ENCODE measurements around the gene SLC25A12.
"Not testable (repeated sequence)": the region's sequence is repeated elsewhere in the genome, so short reads cannot be mapped to it uniquely, and the experiment has no call there.

The SLC25A12 gene

DNA sequence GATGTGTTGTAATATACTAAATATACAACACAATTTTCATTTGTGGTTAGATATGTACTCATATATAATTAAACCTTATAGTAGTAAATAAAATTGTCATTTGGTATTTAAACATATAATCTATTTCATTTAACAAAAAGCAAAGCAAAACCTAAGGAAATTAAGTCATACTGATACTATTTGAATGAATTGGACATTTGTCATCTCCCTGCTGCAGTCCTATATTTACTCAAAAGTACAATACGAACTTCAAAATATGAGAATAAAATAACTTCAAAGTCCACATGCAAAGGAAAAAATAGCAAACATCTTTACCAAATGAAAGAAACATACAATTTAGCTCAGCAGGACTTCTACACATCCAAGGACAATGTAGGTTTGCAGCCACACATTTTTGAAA is 16.4 kb upstream of the SLC25A12 start:
- TF ChIP-seq SUZ12 (IDR thresholded peaks at IDR 0.05) (no peak), SP1 (IDR thresholded peaks at IDR 0.05) (no peak), ARNT (IDR thresholded peaks at IDR 0.05) (no peak), LEF1 (IDR thresholded peaks at IDR 0.05; ENCODE audit: borderline replicate concordance) (no peak), CTBP1 (IDR thresholded peaks at IDR 0.05; ENCODE audit: borderline replicate concordance) (no peak), FOXK2 (IDR thresholded peaks at IDR 0.05) (no peak), FOXM1 (IDR thresholded peaks at IDR 0.05; ENCODE audit: borderline replicate concordance) (no peak)
- TF ChIP-seq, protein P1, sequence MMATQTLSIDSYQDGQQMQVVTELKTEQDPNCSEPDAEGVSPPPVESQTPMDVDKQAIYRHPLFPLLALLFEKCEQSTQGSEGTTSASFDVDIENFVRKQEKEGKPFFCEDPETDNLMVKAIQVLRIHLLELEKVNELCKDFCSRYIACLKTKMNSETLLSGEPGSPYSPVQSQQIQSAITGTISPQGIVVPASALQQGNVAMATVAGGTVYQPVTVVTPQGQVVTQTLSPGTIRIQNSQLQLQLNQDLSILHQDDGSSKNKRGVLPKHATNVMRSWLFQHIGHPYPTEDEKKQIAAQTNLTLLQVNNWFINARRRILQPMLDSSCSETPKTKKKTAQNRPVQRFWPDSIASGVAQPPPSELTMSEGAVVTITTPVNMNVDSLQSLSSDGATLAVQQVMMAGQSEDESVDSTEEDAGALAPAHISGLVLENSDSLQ (IDR thresholded peaks at IDR 0.05), result no peak
- no peak for DNase-seq (ENCODE audit: extremely low spot score)
- CTCF ChIA-PET, result no interaction called here
- POLR2A ChIA-PET, result no interaction called here

DNA sequence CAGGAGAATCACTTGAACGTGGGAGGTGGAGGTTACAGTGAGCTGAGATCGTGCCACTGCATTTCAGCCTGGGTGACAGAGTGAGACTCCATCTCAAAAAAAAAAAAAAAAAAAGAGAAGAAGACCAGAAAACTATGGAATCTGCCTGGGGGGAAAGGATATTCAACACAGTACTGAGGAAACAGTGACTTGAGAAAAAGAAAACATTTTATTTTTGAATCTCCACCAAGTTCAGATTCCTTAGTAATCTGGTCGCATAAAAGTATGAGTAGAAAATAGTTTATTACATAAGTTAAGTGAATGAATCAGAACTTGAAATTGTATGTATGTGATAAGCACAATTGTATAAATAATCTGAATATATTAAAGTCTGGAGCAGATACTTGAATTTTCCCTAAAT is 15.2 kb upstream of the SLC25A12 start:
- TF ChIP-seq FOXA1 (IDR thresholded peaks at IDR 0.05) (no peak), HDGF (IDR thresholded peaks at IDR 0.05; ENCODE audit: borderline replicate concordance) (no peak), ELF4 (IDR thresholded peaks at IDR 0.05) (no peak), SP1 (IDR thresholded peaks at IDR 0.05) (no peak), NFRKB (IDR thresholded peaks at IDR 0.05) (no peak), CTBP1 (IDR thresholded peaks at IDR 0.05; ENCODE audit: borderline replicate concordance) (no peak), TARDBP (IDR thresholded peaks at IDR 0.05) (no peak), ARNT (IDR thresholded peaks at IDR 0.05) (no peak), BHLHE40 (IDR thresholded peaks at IDR 0.05; ENCODE audit: borderline replicate concordance) (no peak), SUZ12 (IDR thresholded peaks at IDR 0.05) (no peak), ZNF384 (IDR thresholded peaks at IDR 0.05) (no peak), L3MBTL2 (conservative IDR thresholded peaks at IDR 0.05) (no peak), FOXM1 (IDR thresholded peaks at IDR 0.05; ENCODE audit: borderline replicate concordance) (no peak), FOXK2 (IDR thresholded peaks at IDR 0.05) (no peak), LEF1 (IDR thresholded peaks at IDR 0.05; ENCODE audit: borderline replicate concordance) (no peak)
- TF ChIP-seq, protein P1 (IDR thresholded peaks at IDR 0.05), result no peak
- ChIA-PET POLR2A (interaction anchor here (0.9 kb wide), 1 partner anchor 14 kb away, joined by 3 read pairs; no protein-coding TSS in a partner anchor), CTCF (no interaction called here)
- no peak for DNase-seq (ENCODE audit: extremely low spot score)

DNA sequence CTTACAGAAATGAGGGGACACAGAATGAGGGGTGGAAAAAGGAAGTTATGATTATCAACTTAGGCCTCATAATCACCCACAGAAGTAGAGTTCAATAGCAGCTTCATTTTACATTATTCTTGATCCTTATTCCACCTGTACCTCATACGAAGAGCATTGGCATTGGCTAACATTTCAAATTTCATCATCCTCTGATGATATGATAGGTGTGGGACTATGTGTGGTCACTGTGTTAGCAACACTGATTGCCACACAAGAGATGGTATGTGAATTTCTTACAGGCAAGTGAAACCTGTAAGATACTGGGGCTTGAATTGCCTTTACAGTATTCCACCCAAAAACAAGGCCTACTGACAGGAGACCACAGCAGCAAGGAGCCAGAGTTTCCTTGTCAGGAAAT is 14.2 kb upstream of the SLC25A12 start:
- DNase-seq (ENCODE audit: extremely low spot score), result no peak
- TF ChIP-seq L3MBTL2 (conservative IDR thresholded peaks at IDR 0.05) (no peak), FOXK2 (IDR thresholded peaks at IDR 0.05) (no peak), SUZ12 (IDR thresholded peaks at IDR 0.05) (no peak), ELF4 (IDR thresholded peaks at IDR 0.05) (no peak), FOXM1 (IDR thresholded peaks at IDR 0.05; ENCODE audit: borderline replicate concordance) (no peak), TARDBP (IDR thresholded peaks at IDR 0.05) (no peak), ZNF384 (IDR thresholded peaks at IDR 0.05) (no peak), CTBP1 (IDR thresholded peaks at IDR 0.05; ENCODE audit: borderline replicate concordance) (no peak), HDGF (IDR thresholded peaks at IDR 0.05; ENCODE audit: borderline replicate concordance) (no peak), SP1 (IDR thresholded peaks at IDR 0.05) (no peak), NFRKB (IDR thresholded peaks at IDR 0.05) (no peak), LEF1 (IDR thresholded peaks at IDR 0.05; ENCODE audit: borderline replicate concordance) (no peak), ARNT (IDR thresholded peaks at IDR 0.05) (no peak), BHLHE40 (IDR thresholded peaks at IDR 0.05; ENCODE audit: borderline replicate concordance) (no peak), FOXA1 (IDR thresholded peaks at IDR 0.05) (no peak)
- TF ChIP-seq, protein P1 (IDR thresholded peaks at IDR 0.05), result no peak
- CTCF ChIA-PET, result interaction anchor here (0.6 kb wide), 1 partner anchor 176 kb away, joined by 3 read pairs; no protein-coding TSS in a partner anchor
- POLR2A ChIA-PET, result no interaction called here

DNA sequence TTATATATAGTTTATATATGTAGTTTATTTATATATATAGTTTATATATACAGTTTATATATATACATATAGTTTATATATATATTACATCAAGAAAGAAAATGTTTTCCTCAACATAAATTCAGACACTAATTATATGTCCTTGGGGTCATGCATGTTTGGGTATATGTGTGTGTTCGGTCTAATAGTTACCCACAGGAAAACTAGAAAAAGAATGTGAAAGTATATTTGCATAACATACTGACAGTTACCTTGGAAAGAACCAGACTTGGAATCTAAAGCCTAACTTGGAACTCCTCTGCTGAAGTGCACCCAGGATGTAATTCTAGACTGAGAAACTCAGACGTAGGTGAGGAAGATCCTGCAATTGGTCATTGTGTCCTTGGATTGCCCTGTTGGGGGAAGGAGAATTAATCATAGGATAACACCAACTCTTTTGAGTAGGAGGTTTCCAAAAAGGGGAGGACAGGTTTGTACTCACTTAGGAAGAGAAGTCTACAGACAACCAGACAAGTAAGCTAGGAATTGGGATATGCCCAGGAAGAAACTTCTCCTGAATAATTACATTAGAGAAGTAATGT is 8.9 kb upstream of the SLC25A12 start:
- ChIA-PET CTCF (no interaction called here), POLR2A (interaction anchor here (1.5 kb wide), 1 partner anchor 9 kb away, joined by 4 read pairs; the partner anchor contains the start of gene SLC25A12)
- DNase-seq (ENCODE audit: extremely low spot score), result no peak
- TF ChIP-seq ZNF384 (IDR thresholded peaks at IDR 0.05) (no peak), ELF4 (IDR thresholded peaks at IDR 0.05) (no peak), LEF1 (IDR thresholded peaks at IDR 0.05; ENCODE audit: borderline replicate concordance) (no peak), SUZ12 (IDR thresholded peaks at IDR 0.05) (no peak), L3MBTL2 (conservative IDR thresholded peaks at IDR 0.05) (no peak)
- TF ChIP-seq, protein P1 (IDR thresholded peaks at IDR 0.05), result no peak

DNA sequence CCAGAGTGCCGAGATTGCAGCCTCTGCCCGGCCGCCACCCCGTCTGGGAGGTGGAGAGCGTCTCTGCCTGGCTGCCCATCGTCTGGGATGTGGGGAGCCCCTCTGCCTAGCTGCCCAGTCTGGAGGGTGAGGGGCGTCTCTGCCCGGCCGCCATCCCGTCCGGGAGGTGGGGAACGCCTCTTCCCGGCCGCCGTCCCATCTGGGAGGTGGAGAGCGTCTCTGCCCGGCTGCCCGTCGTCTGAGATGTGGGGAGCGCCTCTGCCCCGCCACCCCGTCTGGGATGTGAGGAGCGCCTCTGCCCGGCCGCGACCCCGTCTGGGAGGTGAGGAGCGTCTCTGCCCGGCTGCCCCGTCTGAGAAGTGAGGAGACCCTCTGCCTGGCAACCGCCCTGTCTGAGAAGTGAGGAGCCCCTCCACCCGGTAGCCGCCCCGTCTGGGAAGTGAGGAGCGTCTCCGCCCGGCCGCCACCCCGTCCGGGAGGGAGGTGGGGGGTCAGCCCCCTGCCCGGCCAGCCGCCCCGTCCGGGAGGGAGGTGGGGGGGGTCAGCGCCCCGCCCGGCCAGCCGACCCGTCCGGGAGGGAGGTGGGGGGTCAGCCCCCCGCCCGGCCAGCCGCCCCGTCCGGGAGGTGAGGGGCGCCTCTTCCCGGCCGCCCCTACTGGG is 5.7 kb upstream of the SLC25A12 start:
- DNase-seq (ENCODE audit: extremely low spot score); POLR2A ChIA-PET; CTCF ChIA-PET: not testable (repeated sequence)

DNA sequence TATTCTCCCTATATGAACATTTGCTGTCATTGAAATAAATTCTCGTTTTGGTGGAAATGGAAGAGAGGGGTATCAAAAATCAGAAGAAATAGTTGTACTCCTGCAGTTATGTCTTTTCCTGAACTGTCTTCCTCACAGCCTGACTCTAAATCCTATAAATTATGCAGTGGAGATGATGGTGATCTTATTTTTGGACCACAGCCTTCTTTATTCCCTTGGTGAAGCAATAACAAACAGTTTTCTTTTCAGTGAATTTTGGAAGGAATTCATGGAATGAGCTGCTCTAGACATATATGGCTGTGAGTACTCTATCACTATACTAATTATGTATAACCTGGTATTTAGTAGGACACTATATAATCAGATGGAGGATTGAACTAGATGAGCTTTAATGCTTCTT is 1.7 kb upstream of the SLC25A12 start:
- no peak for TF ChIP-seq CTBP1 (IDR thresholded peaks at IDR 0.05; ENCODE audit: borderline replicate concordance)
- TF ChIP-seq FOXA1 (IDR thresholded peaks at IDR 0.05), result no peak
- TF ChIP-seq ZNF384 (IDR thresholded peaks at IDR 0.05), result no peak
- TF ChIP-seq TARDBP (IDR thresholded peaks at IDR 0.05), result no peak
- TF ChIP-seq LEF1 (IDR thresholded peaks at IDR 0.05; ENCODE audit: borderline replicate concordance), result no peak
- no peak for TF ChIP-seq NFRKB (IDR thresholded peaks at IDR 0.05)
- TF ChIP-seq ELF4 (IDR thresholded peaks at IDR 0.05), result no peak
- TF ChIP-seq SP1 (IDR thresholded peaks at IDR 0.05), result no peak
- ChIA-PET CTCF (no interaction called here), POLR2A (interaction anchor here (1.5 kb wide), 1 partner anchor 27 kb away, joined by 4 read pairs; the partner anchor contains the start of gene HAT1)
- no peak for DNase-seq (ENCODE audit: extremely low spot score)

Measured in HEK293T (cell line).